Testis (tissue), 3 donors: ENCODE measurements around the gene DNMT3L. TPM values are rescaled to one million over a fixed set of nuclear protein-coding genes. Genes with fewer than 3 reads are reported as not detected.

Experiments used
- DNase-seq: peaks from one replicate; pipeline ENCODE4 v3.0.0-alpha.2; 2019
- H3K27ac ChIP-seq, 2 donors: fragments of 200-600 bp; sonication (generic); one replicate each; pipeline ENCODE4 v1.5.1; 2019
- H3K27me3 ChIP-seq: fragments of 200-600 bp; sonication (generic); one replicate; pipeline ENCODE4 v1.5.1; 2019
- H3K36me3 ChIP-seq: fragments of 200-600 bp; sonication (generic); one replicate; pipeline ENCODE4 v1.5.1; 2017; ENCODE audit warnings: low read depth; ENCODE audit errors: missing control alignments
- H3K4me1 ChIP-seq: fragments of 200-600 bp; sonication (generic); one replicate; pipeline ENCODE4 v1.5.1; 2019
- H3K4me3 ChIP-seq, 2 donors: fragments of 200-600 bp; sonication (generic); one replicate each; pipeline ENCODE4 v1.5.1; 2017 to 2019
- H3K9me3 ChIP-seq: fragments of 200-600 bp; sonication (generic); one replicate; pipeline ENCODE4 v1.5.1; 2017
- CTCF ChIP-seq, 3 experiments: fragments of 450-650 bp in 2 of 3; fragments of 200-600 bp in 1 of 3; sonication (generic) in 1 of 3; IDR thresholded peaks; one replicate each; pipeline ENCODE4 v1.5.1; 2016 to 2019; ENCODE audit warnings: antibody characterized with exemption in 3 of 3, mild to moderate bottlenecking in 2 of 3, moderate library complexity in 1 of 3
- POLR2A ChIP-seq: fragments of 450-650 bp; IDR thresholded peaks from one replicate; pipeline ENCODE4 v1.6.1; 2017; ENCODE audit warnings: antibody characterized with exemption, mild to moderate bottlenecking, moderate library complexity
- WGBS, 2 donors: methylation state at CpG; one replicate each; pipeline ENCODE4 v1.1.5; 2018; 5-methylcytosine and 5-hydroxymethylcytosine counted together
- intact Hi-C: fragments of 100-400 bp; cut with DNase I; formaldehyde crosslinking; loops from one replicate; pipeline ENCODE4 v1.15.1; 2023; ENCODE audit warnings: low total_unique reads
- polyA plus RNA-seq: library from polyadenylated mRNA; stranded (reverse); fragments of 350-450 nt; fragmentation: Illumina TruSeq; extraction: RNeasy Lipid Tissue Mini Kit (QIAGEN cat#74804); gene quantifications from one replicate; pipeline ENCODE4 v1.2.3, GENCODE V29; 2014; ENCODE audit warnings: low read depth, low replicate concordance; ENCODE audit not compliant: insufficient read depth
- total RNA-seq, 2 donors: library from RNA; depleted of rRNA; stranded (reverse); fragments of >200 nt; gene quantifications; one replicate each; pipeline ENCODE4 v1.2.3, GENCODE V29; 2016

The DNMT3L gene
- total and polyA plus RNA-seq, 3 donors from 2014 or later = 0.24 to 0.87 (median 0.71) TPM

DNA sequence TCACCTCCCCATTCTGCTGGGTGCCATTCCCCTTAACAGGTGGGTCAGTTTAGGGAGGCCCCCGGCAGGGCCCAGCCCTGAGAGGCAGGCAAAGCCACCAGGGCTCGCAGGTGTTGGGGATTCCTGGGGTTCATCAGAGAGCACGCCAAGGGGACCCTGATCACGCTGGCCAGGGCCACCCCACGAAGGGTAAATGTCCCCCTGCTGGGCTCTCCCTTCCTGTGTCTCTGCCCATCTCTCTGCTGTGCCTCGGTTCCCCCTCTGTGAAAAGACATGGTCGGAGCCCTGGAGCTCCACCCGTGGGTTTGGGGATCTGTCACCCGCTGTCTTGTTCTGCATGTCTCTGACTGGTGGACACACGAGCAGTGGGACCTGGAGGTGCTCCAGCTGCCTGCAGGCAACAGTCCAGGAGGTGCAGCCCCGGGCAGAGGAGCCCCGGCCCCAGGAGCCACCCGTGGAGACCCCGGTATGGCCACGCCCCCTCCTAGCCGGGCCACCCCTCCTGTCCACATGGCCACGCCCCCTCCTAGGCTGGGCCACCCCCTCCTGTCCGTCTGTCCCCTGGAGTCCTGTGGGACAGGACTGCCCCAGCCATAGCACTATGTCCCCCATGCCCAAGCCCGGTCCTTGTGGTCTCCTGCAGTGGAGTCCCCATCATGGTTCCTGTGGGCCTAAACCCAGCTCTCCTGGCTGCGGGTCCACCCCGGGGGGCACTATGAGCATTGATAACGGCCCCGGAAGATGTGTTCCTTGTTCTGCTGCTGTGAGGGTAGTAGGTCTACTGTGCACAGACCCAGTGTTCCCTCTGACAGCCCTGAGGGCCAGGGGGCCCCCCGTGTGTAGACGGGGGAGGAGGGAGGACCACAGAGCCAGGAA lies 30.5 kb upstream of the DNMT3L start:
- Histone ChIP-seq H3K4me1 (peaks cover 16% of the 10 kb centered on the region), H3K27ac (no peak overlapping the region), H3K4me3 (no peak overlapping the region), H3K27me3 (no peaks in the 10 kb centered on the region), H3K36me3 (no peaks in the 10 kb centered on the region), H3K9me3 (no peaks in the 10 kb centered on the region)
- no peak for DNase-seq
- TF ChIP-seq CTCF (IDR thresholded peaks at IDR 0.05) = no peak
- no peak for TF ChIP-seq POLR2A
- 81 to 90% methylated on average over 7 to 20 of the region's 25 CpGs for WGBS, 2 donors
- intact Hi-C loops = no loop called here

DNA sequence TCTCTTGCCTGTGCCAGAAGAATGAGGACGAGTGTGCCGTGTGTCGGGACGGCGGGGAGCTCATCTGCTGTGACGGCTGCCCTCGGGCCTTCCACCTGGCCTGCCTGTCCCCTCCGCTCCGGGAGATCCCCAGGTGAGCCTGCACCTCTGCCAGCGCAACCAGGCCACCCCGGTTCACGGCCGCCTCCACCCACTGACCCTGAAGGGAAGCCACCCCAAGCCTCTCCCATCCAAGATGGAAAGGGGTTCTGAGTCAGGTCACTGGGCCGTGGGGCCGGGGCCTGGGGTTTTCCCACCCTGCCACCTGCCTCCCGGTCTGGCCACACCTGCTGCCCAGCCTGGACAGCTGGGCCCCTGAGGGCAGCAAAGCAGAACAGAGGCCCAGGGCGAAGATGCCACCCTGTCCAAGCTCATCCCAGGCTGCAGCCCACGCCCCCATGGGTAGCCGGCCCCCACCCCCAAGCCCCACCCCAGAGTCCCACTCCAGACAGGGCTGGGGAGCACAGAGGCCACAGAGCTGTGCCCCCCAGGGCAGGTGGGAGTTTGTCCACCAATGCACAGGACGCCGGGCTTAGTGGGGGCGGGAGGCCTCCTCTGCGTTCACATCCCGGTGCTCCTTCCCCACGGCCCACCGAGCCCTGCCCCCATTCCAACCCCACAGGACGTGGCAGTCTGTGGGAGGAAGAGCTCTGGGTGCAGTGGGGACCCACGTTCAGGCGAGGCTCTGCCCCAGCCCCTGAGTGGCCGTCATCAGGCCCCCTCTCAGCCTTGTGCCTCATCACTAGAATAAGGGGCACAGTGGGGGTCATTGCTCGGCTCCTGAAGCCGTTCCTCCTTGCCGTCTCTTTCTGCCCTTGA lies 29.6 kb upstream of the DNMT3L start:
- H3K9me3 ChIP-seq = no peaks in the 10 kb centered on the region
- H3K36me3 ChIP-seq = no peaks in the 10 kb centered on the region
- H3K4me1 ChIP-seq = peaks cover 16% of the 10 kb centered on the region
- no peak overlapping the region for H3K4me3 ChIP-seq
- intact Hi-C loops = no loop called here
- 85% methylated on average over 15 to 33 of the region's 33 CpGs for WGBS, 2 donors
- TF ChIP-seq POLR2A = no peak
- no peak for TF ChIP-seq CTCF (IDR thresholded peaks at IDR 0.05)
- DNase-seq = no peak
- H3K27me3 ChIP-seq = no peaks in the 10 kb centered on the region
- H3K27ac ChIP-seq = no peak overlapping the region

DNA sequence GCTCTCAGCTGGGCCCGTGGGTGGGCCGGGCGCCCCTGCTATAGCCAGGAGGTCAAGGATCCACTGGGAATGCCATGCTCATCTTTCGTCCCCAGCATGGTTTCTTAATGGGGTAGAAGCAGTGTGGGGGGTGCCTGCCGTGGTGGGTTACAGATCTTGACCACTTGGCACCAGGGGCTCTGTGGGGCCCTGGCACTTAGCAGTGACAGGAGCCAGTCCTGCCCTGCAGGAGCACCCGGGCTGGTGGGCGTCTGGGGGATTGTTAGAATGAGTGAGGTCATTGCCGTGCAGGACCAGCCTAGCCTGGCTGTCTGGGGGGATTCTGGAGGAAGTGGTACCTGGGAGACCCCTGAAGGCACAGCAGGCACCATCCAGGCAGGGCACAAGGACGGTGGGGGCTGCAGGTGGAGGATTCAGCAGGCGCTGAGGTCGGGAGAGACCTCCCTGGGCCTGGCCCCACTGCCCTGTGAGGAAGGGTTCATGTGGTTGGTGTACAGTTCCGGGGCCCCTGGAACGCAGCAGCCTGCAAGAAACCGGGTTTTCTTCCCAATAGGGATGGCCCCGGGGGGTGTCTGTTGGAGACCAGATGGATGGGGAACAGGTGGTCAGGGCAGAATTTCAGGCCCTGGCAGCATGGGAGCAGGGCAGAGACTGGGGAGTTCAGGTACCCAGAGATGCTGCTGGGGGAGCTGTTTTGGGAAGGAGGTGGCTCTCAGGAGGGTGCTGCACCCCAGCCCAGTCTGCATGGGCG lies 28.8 kb upstream of the DNMT3L start:
- Histone ChIP-seq H3K27ac (no peak overlapping the region), H3K27me3 (no peaks in the 10 kb centered on the region), H3K4me3 (no peak overlapping the region), H3K9me3 (no peaks in the 10 kb centered on the region), H3K36me3 (no peaks in the 10 kb centered on the region), H3K4me1 (peaks cover 14% of the 10 kb centered on the region)
- no peak for DNase-seq
- intact Hi-C loops = no loop called here
- TF ChIP-seq CTCF (IDR thresholded peaks at IDR 0.05) (no peak), POLR2A (no peak)
- 82 to 95% methylated on average over 12 to 16 of the region's 16 CpGs for WGBS, 2 donors

DNA sequence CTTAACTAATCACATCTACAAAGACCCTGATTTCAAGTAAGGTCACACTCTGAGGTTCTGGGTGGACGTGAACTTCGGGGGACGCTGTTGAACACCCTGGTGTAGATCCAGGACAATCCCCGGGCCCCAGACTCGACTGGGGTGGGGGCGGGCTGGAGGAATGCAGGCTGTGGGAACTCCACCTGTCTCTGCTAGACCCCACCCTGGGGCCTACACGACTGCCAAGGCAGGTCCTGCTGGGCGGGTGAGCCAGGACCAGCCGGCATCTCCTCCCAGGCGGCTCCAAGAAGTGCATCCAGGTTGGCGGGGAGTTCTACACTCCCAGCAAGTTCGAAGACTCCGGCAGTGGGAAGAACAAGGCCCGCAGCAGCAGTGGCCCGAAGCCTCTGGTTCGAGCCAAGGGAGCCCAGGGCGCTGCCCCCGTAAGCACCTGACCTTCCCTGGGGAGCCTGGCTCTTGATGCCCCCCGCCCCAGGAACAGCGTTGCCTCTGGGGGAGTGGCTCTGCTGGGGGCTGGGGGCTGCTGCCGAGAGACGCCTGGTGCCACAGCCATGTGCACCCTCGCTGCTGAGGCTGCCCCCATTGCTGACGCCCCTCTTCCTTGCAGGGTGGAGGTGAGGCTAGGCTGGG lies 27.8 kb upstream of the DNMT3L start:
- Histone ChIP-seq H3K9me3 (no peaks in the 10 kb centered on the region), H3K4me3 (no peak overlapping the region), H3K27me3 (no peaks in the 10 kb centered on the region), H3K27ac (no peak overlapping the region), H3K4me1 (peaks cover 7% of the 10 kb centered on the region), H3K36me3 (no peaks in the 10 kb centered on the region)
- intact Hi-C loops = no loop called here
- WGBS, 2 donors = 83 to 84% methylated on average over 8 to 23 of the region's 24 CpGs
- TF ChIP-seq POLR2A (no peak), CTCF (IDR thresholded peaks at IDR 0.05) (no peak)
- DNase-seq = no peak
